ENCODE results near the gene GALNTL6.

- TF ChIP-seq CTCF (IDR thresholded peaks at IDR 0.05) = no peak
- no peak for TF ChIP-seq EP300 (IDR thresholded peaks at IDR 0.05)
Measured at GRCh38 chr4:172871381-172871780, 1058.2 kb downstream of the GALNTL6 start.
